Gastroesophageal sphincter (tissue), 3 donors: ENCODE measurements around the gene ADAMTS14.

ENCODE experiments used
- POLR2A ChIP-seq, 2 donors: fragments of 450-650 bp; IDR thresholded peaks; one replicate each; pipeline ENCODE4 v1.6.1; 2017; ENCODE audit warnings: antibody characterized with exemption in 2 of 2, mild to moderate bottlenecking in 2 of 2, moderate library complexity in 1 of 2
- TF ChIP-seq, protein P1 (sequence below), 4 experiments: fragments of 200-600 bp in 2 of 4; fragments of 450-650 bp in 2 of 4; sonication (generic) in 1 of 4; IDR thresholded peaks; one replicate each; pipeline ENCODE4 v1.5.1; 2017 to 2019; ENCODE audit warnings: antibody characterized with exemption in 4 of 4, mild to moderate bottlenecking in 2 of 4, moderate library complexity in 2 of 4

DNA sequence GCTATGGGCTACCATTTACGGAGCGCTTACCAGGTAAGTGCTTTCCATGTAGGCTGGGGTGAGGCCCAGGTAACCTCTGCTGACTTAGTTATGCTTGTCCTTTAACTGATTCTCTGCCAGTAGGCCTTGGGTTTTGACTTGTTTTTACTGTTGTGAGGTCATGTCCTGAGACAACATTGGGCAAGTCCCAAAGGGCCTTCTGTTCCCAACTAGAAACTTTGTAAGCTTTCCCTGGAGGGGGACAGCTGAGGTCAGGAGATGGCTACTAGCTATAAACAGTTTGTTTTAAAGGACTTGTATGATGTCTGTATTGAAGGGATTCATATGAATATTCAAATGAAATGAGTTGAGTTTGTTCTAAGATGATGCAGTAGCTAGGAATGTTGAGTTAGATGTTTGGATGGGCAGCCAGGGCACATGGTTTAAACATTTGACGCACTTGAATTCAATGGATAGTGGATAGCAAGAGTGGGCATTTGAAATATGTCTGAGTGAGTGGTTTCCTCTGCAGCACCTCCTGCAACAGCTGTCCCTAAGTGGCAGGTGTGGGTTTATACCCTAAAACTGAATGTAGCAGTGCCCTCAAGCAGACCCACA lies 133.4 kb downstream of the ADAMTS14 start:
- TF ChIP-seq, protein P1, sequence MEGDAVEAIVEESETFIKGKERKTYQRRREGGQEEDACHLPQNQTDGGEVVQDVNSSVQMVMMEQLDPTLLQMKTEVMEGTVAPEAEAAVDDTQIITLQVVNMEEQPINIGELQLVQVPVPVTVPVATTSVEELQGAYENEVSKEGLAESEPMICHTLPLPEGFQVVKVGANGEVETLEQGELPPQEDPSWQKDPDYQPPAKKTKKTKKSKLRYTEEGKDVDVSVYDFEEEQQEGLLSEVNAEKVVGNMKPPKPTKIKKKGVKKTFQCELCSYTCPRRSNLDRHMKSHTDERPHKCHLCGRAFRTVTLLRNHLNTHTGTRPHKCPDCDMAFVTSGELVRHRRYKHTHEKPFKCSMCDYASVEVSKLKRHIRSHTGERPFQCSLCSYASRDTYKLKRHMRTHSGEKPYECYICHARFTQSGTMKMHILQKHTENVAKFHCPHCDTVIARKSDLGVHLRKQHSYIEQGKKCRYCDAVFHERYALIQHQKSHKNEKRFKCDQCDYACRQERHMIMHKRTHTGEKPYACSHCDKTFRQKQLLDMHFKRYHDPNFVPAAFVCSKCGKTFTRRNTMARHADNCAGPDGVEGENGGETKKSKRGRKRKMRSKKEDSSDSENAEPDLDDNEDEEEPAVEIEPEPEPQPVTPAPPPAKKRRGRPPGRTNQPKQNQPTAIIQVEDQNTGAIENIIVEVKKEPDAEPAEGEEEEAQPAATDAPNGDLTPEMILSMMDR (IDR thresholded peaks at IDR 0.05): no peak
- no peak for TF ChIP-seq POLR2A (IDR thresholded peaks at IDR 0.05)
